Left ventricle myocardium inferior (tissue), 1 donor: Measurements from ENCODE around the gene QRICH2. TPM values are rescaled to one million over a fixed set of nuclear protein-coding genes. Genes with fewer than 3 reads are reported as not detected.

ENCODE experiments used
- DNase-seq: peaks from one replicate; pipeline ENCODE4 v3.0.0-alpha.2; 2020
- H3K27ac ChIP-seq: fragments of 200-600 bp; replicated peaks from 2 replicates; pipeline ENCODE4 v1.8.0; 2021
- H3K27me3 ChIP-seq: fragments of 200-600 bp; 2 replicates; pipeline ENCODE4 v1.8.0; 2021; ENCODE audit warnings: low read depth
- H3K36me3 ChIP-seq: fragments of 200-600 bp; 2 replicates; pipeline ENCODE4 v1.8.0; 2021
- H3K4me1 ChIP-seq: fragments of 200-600 bp; 2 replicates; pipeline ENCODE4 v1.8.0; 2021
- H3K4me3 ChIP-seq: fragments of 200-600 bp; 2 replicates; pipeline ENCODE4 v1.8.0; 2021; ENCODE audit warnings: mild to moderate bottlenecking, moderate library complexity
- H3K9me3 ChIP-seq: fragments of 200-600 bp; replicated peaks from 2 replicates; pipeline ENCODE4 v1.8.0; 2021
- CTCF ChIP-seq: fragments of 200-600 bp; IDR thresholded peaks from 2 replicates; pipeline ENCODE4 v1.8.0; 2021; ENCODE audit warnings: antibody characterized with exemption, mild to moderate bottlenecking, borderline replicate concordance
- intact Hi-C: fragments of 100-400 bp; cut with micrococcal nuclease; formaldehyde crosslinking; loops from one replicate; pipeline ENCODE4 v1.11.0; 2022
- total RNA-seq: library from RNA; stranded (reverse); fragmentation: NEBNext Ultra II Directional; extraction: Animal tissue kit (Norgen Biotek cat#: 25700); gene quantifications from one replicate; pipeline ENCODE4 v1.2.1, GENCODE V29; 2021
- donor health status: DM: no; HTN: yes; CAD: no; lungs with severe emphysema.

Gene QRICH2
- total RNA-seq, 1 donor from 2014 or later: 2.4 TPM

- peaks cover 31% of the 10 kb centered on the region for H3K36me3 ChIP-seq
- H3K27ac ChIP-seq: no peak overlapping the region
- no peaks in the 10 kb centered on the region for H3K9me3 ChIP-seq
- intact Hi-C loops: no loop called here
- TF ChIP-seq CTCF: no peak
- peaks cover 19% of the 10 kb centered on the region for H3K4me1 ChIP-seq
- no peak overlapping the region for H3K4me3 ChIP-seq
- DNase-seq: no peak
- H3K27me3 ChIP-seq: no peaks in the 10 kb centered on the region
Observed at GRCh38 chr17:76333673-76334505, 25.8 kb upstream of the QRICH2 start.

DNA sequence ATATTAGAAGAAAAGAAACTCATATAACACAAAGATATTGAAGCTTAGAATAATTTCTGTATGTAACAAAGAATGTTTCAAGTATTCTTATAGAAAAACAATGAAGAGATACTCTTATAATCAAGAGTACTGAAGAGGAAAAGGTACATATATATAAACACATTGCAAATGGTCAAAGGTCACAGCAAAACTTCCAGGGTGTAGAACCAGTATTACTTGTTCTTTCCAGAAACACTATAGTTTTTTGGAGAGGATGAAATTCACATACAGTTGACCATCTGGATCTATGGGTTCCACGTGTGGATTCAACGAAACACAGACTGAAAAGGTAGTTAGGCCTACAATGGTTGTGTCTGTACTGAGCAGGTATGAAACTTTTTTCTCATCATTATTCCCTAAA, 23.0 kb upstream of the QRICH2 start:
- no peak for TF ChIP-seq CTCF
- H3K9me3 ChIP-seq: no peaks in the 10 kb centered on the region
- no peak overlapping the region for H3K4me3 ChIP-seq
- peaks cover 55% of the 10 kb centered on the region for H3K36me3 ChIP-seq
- H3K27ac ChIP-seq: no peak overlapping the region
- intact Hi-C loops: no loop called here
- peaks cover 9% of the 10 kb centered on the region for H3K4me1 ChIP-seq
- DNase-seq: no peak
- H3K27me3 ChIP-seq: no peaks in the 10 kb centered on the region

DNA sequence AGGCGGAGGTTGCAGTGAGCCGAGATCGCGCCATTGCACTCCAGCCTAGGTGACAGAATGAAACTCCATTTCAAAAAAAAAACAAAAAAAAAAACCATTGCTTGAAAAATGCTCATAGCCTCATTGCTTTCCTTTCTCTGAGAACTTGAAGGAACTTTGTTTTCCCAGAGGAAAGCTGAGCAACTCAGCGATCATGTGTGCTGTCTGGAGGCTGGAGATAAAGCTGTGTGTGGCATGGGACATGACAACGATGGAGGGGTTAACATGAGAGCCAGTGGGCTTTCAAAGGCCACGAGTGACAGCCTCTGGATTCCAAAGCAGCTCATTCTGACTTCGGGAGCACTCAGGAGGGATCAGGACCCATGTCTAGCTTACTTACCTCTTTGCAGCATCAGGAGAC, 21.6 kb upstream of the QRICH2 start:
- no peak for TF ChIP-seq CTCF
- no peaks in the 10 kb centered on the region for H3K27me3 ChIP-seq
- peaks cover 55% of the 10 kb centered on the region for H3K36me3 ChIP-seq
- intact Hi-C loops: no loop called here
- no peak overlapping the region for H3K4me3 ChIP-seq
- H3K4me1 ChIP-seq: peaks cover 15% of the 10 kb centered on the region
- no peak for DNase-seq
- no peaks in the 10 kb centered on the region for H3K9me3 ChIP-seq
- no peak overlapping the region for H3K27ac ChIP-seq

- H3K27ac ChIP-seq: no peak overlapping the region
- no peak for TF ChIP-seq CTCF
- DNase-seq: no peak
- peaks cover 74% of the 10 kb centered on the region for H3K36me3 ChIP-seq
- intact Hi-C loops: no loop called here
- H3K9me3 ChIP-seq: no peaks in the 10 kb centered on the region
- peaks cover 15% of the 10 kb centered on the region for H3K4me1 ChIP-seq
- no peak overlapping the region for H3K4me3 ChIP-seq
- no peaks in the 10 kb centered on the region for H3K27me3 ChIP-seq
Observed at GRCh38 chr17:76327696-76328095, 19.6 kb upstream of the QRICH2 start.

DNA sequence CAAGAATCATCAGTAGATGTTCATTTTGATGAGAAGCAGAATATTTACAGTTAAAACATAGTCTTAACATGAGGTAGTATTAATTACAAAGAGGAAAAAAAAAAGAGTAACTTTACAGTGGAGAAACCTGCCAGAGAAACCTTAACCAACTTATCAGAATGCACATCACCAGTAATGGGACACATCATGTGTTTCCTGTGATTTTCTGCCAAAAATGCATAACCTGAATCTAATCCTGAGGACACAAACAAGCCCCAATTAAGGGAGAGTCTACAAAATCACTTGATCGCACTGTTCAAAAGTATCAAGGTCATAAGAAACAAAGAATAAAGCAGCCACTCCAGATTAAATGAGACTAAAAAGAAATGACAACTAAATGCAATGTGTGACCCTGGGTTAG, 18.2 kb upstream of the QRICH2 start:
- DNase-seq: no peak
- Histone ChIP-seq H3K27me3 (no peaks in the 10 kb centered on the region), H3K4me3 (no peak overlapping the region), H3K27ac (no peak overlapping the region), H3K9me3 (no peaks in the 10 kb centered on the region), H3K36me3 (peaks cover 79% of the 10 kb centered on the region), H3K4me1 (peaks cover 15% of the 10 kb centered on the region)
- intact Hi-C loops: no loop called here
- no peak for TF ChIP-seq CTCF
